ENCODE measurements around the gene GSDMA. TPM values are rescaled to one million over a fixed set of nuclear protein-coding genes. Genes with fewer than 3 reads are reported as not detected.

GSDMA gene, protein sequence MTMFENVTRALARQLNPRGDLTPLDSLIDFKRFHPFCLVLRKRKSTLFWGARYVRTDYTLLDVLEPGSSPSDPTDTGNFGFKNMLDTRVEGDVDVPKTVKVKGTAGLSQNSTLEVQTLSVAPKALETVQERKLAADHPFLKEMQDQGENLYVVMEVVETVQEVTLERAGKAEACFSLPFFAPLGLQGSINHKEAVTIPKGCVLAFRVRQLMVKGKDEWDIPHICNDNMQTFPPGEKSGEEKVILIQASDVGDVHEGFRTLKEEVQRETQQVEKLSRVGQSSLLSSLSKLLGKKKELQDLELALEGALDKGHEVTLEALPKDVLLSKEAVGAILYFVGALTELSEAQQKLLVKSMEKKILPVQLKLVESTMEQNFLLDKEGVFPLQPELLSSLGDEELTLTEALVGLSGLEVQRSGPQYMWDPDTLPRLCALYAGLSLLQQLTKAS
- not detected in 2 replicates for total RNA-seq

DNA sequence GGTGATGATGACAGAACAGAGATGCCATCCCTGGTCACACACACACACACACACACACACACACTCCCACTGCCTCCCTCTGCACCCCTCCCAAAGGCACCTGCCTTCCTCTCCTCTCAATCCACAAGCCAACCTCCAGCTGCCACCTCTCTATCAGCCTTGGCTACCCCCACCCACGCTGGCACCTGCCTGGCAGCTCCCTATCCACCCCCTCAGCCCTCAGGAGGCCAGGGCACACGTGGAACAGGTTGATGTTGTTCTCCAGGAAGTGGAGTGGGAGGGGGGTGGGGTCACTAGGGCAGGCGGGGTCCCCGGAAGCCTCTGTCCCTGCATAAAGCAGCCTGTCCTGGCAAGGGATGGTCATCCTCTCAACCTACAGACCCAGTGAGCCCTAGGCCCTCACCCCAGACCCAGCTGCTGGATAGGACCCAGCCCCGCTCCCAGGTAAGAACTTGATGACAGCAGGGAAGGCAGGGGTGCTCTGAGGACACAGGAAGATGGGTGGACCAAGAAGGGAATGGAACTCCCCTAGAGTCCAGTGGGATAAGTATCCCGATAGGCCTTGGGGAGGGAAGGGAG lies at the start of gene GSDMA:
TSS of gene GSDMA (plus strand) at position 363 of the 579 bp plus-strand sequence. CDS start 2,684 bp downstream, outside the sequence.

DNA sequence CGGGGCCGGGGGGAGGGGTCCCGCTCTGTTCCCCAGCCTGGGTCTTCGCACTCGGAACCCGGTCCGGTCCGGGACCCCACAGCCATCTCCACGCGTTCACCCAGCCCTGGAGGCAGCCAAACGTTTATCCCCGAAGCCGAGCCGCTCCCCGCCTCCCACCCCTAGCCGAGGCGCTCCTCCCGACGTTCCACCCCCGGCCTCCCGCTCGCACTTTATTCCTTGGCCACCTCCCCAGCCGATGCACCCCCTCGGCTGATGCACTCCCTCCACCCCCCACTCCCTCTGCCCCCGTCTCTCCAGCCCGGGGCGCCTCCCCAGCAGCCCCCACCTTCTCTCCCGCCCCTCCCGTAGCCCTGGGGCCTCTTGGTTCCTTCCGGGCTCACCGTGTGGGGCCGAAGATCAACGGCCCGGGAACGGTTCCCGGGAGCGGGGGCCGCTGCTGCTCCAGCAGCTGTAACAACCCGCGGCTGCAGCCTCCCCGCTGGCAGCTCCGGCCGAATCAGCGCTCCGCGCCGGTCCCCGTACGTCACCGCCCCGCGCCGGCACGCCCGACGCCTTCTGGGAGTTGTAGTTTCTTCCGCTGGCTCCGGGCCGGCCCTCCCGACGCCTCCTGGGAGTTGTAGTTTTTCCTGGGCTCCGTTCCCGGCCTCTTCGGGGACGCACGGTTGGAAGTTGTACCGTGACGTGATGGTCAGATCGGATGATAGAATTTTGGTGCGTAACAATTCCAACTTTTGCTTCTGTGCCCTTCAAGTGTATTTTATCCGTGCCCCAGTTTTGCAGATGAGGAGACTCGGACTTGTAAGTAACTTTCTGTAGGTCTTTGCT lies 35.5 kb upstream of the GSDMA start, which contains the start of the genes LRRC3C and ORMDL3:
TSS of gene LRRC3C (plus strand) at position 632 of the 828 bp plus-strand sequence. CDS start 13,792 bp downstream, outside the sequence.
TSS of gene ORMDL3 (minus strand) at position 501 of the 828 bp plus-strand sequence. CDS start 3,398 bp downstream, outside the sequence.

DNA sequence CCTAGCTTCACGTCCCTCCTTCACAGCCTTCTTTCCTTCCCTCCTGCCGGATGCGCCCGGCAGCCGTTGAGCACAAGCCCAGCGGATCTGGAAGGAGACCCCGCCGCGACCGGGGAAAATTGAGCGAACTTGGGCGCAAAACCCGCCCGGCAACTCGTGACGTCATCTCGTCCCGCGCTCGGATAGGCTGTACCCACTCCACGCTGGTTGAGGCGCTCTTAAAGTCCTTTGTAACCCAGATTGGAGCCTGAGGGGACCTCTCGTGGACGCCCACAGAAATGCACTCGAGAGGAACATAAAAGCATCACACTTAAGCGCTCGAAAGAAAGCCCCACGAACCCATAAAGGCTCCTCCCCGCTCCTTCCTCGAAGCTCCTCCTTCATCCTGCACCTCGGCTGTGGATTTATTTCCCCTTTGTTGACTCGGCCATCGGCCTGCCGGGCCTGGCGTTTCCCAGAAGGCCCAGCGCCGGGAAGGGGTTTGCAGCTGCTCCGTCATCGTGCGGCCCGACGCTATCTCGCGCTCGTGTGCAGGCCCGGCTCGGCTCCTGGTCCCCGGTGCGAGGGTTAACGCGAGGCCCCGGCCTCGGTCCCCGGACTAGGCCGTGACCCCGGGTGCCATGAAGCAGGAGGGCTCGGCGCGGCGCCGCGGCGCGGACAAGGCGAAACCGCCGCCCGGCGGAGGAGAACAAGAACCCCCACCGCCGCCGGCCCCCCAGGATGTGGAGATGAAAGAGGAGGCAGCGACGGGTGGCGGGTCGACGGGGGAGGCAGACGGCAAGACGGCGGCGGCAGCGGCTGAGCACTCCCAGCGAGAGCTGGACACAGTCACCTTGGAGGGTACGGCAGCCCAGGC lies 17.8 kb downstream of the GSDMA start, which contains the start of gene PSMD3:
TSS of gene PSMD3 (plus strand) at position 457 of the 856 bp plus-strand sequence. CDS start at position 621, 164 bp downstream.

DNA sequence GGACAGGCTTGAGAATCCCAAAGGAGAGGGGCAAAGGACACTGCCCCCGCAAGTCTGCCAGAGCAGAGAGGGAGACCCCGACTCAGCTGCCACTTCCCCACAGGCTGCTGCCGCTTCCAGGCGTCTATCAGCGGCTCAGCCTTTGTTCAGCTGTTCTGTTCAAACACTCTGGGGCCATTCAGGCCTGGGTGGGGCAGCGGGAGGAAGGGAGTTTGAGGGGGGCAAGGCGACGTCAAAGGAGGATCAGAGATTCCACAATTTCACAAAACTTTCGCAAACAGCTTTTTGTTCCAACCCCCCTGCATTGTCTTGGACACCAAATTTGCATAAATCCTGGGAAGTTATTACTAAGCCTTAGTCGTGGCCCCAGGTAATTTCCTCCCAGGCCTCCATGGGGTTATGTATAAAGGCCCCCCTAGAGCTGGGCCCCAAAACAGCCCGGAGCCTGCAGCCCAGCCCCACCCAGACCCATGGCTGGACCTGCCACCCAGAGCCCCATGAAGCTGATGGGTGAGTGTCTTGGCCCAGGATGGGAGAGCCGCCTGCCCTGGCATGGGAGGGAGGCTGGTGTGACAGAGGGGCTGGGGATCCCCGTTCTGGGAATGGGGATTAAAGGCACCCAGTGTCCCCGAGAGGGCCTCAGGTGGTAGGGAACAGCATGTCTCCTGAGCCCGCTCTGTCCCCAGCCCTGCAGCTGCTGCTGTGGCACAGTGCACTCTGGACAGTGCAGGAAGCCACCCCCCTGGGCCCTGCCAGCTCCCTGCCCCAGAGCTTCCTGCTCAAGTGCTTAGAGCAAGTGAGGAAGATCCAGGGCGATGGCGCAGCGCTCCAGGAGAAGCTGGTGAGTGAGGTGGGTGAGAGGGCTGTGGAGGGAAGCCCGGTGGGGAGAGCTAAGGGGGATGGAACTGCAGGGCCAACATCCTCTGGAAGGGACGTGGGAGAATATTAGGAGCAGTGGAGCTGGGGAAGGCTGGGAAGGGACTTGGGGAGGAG lies 52.5 kb downstream of the GSDMA start, which contains the start of gene CSF3:
TSS of gene CSF3 (plus strand) at position 436 of the 993 bp plus-strand sequence. CDS start at position 471, 35 bp downstream.

Small RNA genes within 50 kb of the gene (small RNA-seq; reads per million reads assigned to genes)
- 621 reads per million, percentile 99 among the genes with 10 or more reads in this experiment for gene SNORD124

Other genes starting within 250 kb of the GSDMA start
- 25.5 and 26.9 TPM in 2 replicates for gene MIEN1, start 232.5 kb upstream of the GSDMA start, total RNA-seq
- 0.07 TPM in 1 of 2 replicates, not detected in the other for gene GRB7, start 225.1 kb upstream of the GSDMA start, total RNA-seq
- not detected in 2 replicates for gene IKZF3, start 98.7 kb upstream of the GSDMA start, total RNA-seq
- not detected in 2 replicates for gene ZPBP2, start 94.8 kb upstream of the GSDMA start, total RNA-seq
- 3.9 and 4.0 TPM in 2 replicates for gene GSDMB, start 44.4 kb upstream of the GSDMA start, total RNA-seq
- 14.9 and 19.3 TPM in 2 replicates for gene ORMDL3, start 35.4 kb upstream of the GSDMA start, total RNA-seq
- not detected in 2 replicates for gene LRRC3C, start 35.3 kb upstream of the GSDMA start, total RNA-seq
- 125 and 151 TPM in 2 replicates for gene PSMD3, start 17.8 kb downstream of the GSDMA start, total RNA-seq
- gene CSF3, start 52.4 kb downstream of the GSDMA start, total RNA-seq: 0.80 and 8.0 TPM in 2 replicates
- gene MED24, start 91.4 kb downstream of the GSDMA start, total RNA-seq: 89.2 and 107 TPM in 2 replicates
- 16.0 and 23.8 TPM in 2 replicates for gene THRA, start 100.0 kb downstream of the GSDMA start, total RNA-seq
- gene NR1D1, start 137.6 kb downstream of the GSDMA start, total RNA-seq: 2.1 and 2.6 TPM in 2 replicates
- 88.1 and 101 TPM in 2 replicates for gene MSL1, start 159.0 kb downstream of the GSDMA start, total RNA-seq
- gene CASC3, start 177.5 kb downstream of the GSDMA start, total RNA-seq: 61.0 and 67.9 TPM in 2 replicates
- gene RAPGEFL1, start 214.5 kb downstream of the GSDMA start, total RNA-seq: 3.2 and 3.8 TPM in 2 replicates